Calu3 (cell line): Measurements from ENCODE around the gene RNFT2. TPM values are rescaled to one million over a fixed set of nuclear protein-coding genes. Genes with fewer than 3 reads are reported as not detected.

Experiments used
- BruUV-seq: library from RNA; stranded (reverse); fragments of 400-500 nt; replicated peaks from 2 replicates; lab custom pipeline; 2021; lab: Mats Ljungman, UMichigan
- CTCF ChIA-PET: fragments of 300-600 bp; sonication (Branson Sonifier 250); formaldehyde crosslinking; loops from one replicate; lab custom pipeline; 2022; ENCODE audit warnings: antibody characterized with exemption; lab: Charles Lee
- DNase-seq: peaks from one replicate; pipeline ENCODE4 v3.0.0; 2022
- H3K27ac Mint-ChIP-seq: one replicate; pipeline ENCODE4 v1.8.0; 2022; ENCODE audit warnings: mixed read lengths; ENCODE audit not compliant: unreplicated experiment
- H3K27me3 Mint-ChIP-seq: one replicate; pipeline ENCODE4 v1.8.0; 2022; ENCODE audit warnings: mixed read lengths; ENCODE audit not compliant: unreplicated experiment
- H3K36me3 Mint-ChIP-seq: one replicate; pipeline ENCODE4 v1.8.0; 2022; ENCODE audit warnings: mild to moderate bottlenecking, moderate library complexity, mixed read lengths; ENCODE audit not compliant: insufficient read depth, unreplicated experiment
- H3K4me1 Mint-ChIP-seq: one replicate; pipeline ENCODE4 v1.8.0; 2022; ENCODE audit warnings: mild to moderate bottlenecking, low read depth, mixed read lengths; ENCODE audit not compliant: unreplicated experiment
- H3K4me3 Mint-ChIP-seq: one replicate; pipeline ENCODE4 v1.8.0; 2022; ENCODE audit warnings: mild to moderate bottlenecking, low read depth, moderate library complexity, mixed read lengths; ENCODE audit not compliant: unreplicated experiment
- H3K9me3 Mint-ChIP-seq: one replicate; pipeline ENCODE4 v1.8.0; 2022; ENCODE audit warnings: low read depth, mixed read lengths; ENCODE audit not compliant: unreplicated experiment
- intact Hi-C: fragments of 100-400 bp; cut with micrococcal nuclease; formaldehyde crosslinking; loops from one replicate; pipeline ENCODE4 v1.10.0; 2022; ENCODE audit not compliant: unreplicated experiment
- total RNA-seq: library from RNA; stranded (reverse); gene quantifications from 2 replicates; pipeline ENCODE4 v1.2.3, GENCODE V29; 2022
- TF ChIP-seq, protein P1 (sequence below): fragments of 200-600 bp; IDR thresholded peaks from one replicate; pipeline ENCODE4 v1.8.0; 2022; ENCODE audit warnings: antibody characterized with exemption; ENCODE audit not compliant: unreplicated experiment

The RNFT2 gene
- total RNA-seq, 1 experiment from 2014 or later, result 32.0 TPM

DNA sequence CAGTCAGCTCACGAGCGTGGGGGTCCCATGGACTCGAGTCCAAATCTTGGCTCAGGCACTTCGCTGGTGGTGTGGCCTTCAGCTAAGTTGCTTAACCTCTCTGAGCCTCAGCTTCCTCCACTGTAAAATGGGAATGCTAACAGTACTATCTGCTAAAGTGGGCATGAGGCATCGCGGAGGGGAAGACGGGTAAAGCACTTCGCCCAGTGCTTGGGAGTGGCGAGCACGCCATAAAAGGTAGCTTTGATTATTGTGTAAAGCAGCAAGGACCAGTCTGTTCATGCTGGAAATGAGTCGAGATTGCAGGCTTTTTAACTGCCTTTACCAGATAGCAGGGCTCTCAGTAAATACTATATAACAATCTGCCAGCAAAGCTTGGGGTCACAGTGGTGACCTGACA lies 118.6 kb downstream of the RNFT2 start:
- H3K36me3 Mint-ChIP-seq, result no peaks in the 10 kb centered on the region
- H3K9me3 Mint-ChIP-seq, result no peaks in the 10 kb centered on the region
- H3K4me3 Mint-ChIP-seq, result no peak overlapping the region
- no peak overlapping the region for H3K27ac Mint-ChIP-seq
- CTCF ChIA-PET, result no interaction called here
- intact Hi-C loops, result no loop called here
- H3K4me1 Mint-ChIP-seq, result peaks cover 9% of the 10 kb centered on the region
- no TSS peak for BruUV-seq
- TF ChIP-seq, protein P1, sequence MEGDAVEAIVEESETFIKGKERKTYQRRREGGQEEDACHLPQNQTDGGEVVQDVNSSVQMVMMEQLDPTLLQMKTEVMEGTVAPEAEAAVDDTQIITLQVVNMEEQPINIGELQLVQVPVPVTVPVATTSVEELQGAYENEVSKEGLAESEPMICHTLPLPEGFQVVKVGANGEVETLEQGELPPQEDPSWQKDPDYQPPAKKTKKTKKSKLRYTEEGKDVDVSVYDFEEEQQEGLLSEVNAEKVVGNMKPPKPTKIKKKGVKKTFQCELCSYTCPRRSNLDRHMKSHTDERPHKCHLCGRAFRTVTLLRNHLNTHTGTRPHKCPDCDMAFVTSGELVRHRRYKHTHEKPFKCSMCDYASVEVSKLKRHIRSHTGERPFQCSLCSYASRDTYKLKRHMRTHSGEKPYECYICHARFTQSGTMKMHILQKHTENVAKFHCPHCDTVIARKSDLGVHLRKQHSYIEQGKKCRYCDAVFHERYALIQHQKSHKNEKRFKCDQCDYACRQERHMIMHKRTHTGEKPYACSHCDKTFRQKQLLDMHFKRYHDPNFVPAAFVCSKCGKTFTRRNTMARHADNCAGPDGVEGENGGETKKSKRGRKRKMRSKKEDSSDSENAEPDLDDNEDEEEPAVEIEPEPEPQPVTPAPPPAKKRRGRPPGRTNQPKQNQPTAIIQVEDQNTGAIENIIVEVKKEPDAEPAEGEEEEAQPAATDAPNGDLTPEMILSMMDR, result no peak
- peaks cover 45% of the 10 kb centered on the region for H3K27me3 Mint-ChIP-seq
- no peak for DNase-seq

DNA sequence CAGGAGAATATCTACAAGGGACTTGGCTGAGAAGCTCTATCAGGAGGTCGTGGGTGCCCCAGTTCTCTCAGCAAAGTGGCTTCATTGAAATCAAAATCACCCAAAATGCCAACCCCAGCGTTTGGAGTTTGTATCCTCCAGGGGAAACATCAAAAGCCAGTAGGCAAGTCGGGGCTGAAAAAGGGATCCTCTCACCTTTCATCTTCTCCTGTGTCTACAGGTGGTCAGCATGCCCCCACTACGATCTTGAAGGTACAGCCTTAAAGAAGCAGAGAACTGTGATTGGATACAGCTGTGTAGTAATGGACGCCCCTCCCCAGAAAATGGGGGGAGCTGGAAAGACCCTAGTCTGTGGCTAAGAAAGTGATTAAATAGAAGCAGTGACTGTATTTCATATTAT lies 121.0 kb downstream of the RNFT2 start:
- no TSS peak for BruUV-seq
- peaks cover 10% of the 10 kb centered on the region for H3K4me1 Mint-ChIP-seq
- H3K4me3 Mint-ChIP-seq, result no peak overlapping the region
- no peaks in the 10 kb centered on the region for H3K9me3 Mint-ChIP-seq
- H3K27me3 Mint-ChIP-seq, result peaks cover 63% of the 10 kb centered on the region
- CTCF ChIA-PET, result interaction anchor here (0.6 to 1.2 kb wide), 4 partner anchors 10 to 158 kb away, joined by 3 to 4 read pairs (median 4); no protein-coding TSS in a partner anchor
- DNase-seq, result no peak
- intact Hi-C loops, result no loop called here
- no peaks in the 10 kb centered on the region for H3K36me3 Mint-ChIP-seq
- TF ChIP-seq, protein P1, result no peak
- no peak overlapping the region for H3K27ac Mint-ChIP-seq

DNA sequence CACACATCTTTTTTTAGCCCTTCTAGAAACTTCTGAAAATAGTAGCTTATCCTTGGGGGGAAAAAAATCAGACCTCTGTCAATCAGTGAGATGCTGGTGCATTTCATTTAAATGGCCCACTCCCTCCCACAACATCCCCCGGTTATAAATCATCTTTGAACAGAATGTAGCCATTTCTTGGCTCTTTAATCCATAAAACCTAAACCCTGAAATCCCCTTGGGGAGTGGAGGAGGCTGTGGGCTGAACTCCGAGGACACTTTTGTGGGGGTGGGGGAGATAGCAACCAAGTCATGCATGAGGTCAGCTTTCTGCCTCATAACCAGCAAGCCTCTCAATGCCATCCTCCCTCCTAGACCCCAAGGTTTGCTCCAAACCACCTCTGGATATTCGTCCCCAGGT lies 122.1 kb downstream of the RNFT2 start:
- no peak for DNase-seq
- no TSS peak for BruUV-seq
- Mint-ChIP-seq H3K4me1 (peaks cover 17% of the 10 kb centered on the region), H3K27ac (no peak overlapping the region), H3K27me3 (peaks cover 63% of the 10 kb centered on the region), H3K9me3 (no peaks in the 10 kb centered on the region), H3K36me3 (no peaks in the 10 kb centered on the region), H3K4me3 (no peak overlapping the region)
- CTCF ChIA-PET, result no interaction called here
- TF ChIP-seq, protein P1, result no peak
- intact Hi-C loops, result no loop called here

DNA sequence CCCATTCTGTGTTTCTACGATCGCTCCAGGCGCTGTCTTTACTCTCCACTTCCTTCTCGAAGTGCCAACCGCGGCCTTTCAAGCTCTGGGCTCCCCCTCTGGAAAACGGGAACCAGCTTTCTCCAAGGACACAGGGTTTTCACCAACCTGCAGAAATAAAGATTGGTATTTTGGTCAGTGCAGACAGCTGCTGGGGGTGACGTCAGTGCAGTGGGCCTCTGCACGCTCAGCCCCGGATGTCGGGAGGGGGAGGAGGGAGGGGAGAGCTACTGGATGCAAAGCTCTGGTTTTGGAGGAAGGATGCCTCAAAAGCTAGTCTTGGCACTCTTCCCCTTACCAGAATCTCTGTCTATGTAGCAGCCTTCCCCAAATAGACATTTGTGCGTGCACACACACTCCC lies 123.2 kb downstream of the RNFT2 start:
- H3K27ac Mint-ChIP-seq, result no peak overlapping the region
- no peak overlapping the region for H3K4me3 Mint-ChIP-seq
- no peaks in the 10 kb centered on the region for H3K9me3 Mint-ChIP-seq
- H3K36me3 Mint-ChIP-seq, result no peaks in the 10 kb centered on the region
- H3K4me1 Mint-ChIP-seq, result peaks cover 17% of the 10 kb centered on the region
- BruUV-seq, result no TSS peak
- CTCF ChIA-PET, result interaction anchor here (0.9 kb wide), 1 partner anchor 12 kb away, joined by 3 read pairs; no protein-coding TSS in a partner anchor
- peaks cover 63% of the 10 kb centered on the region for H3K27me3 Mint-ChIP-seq
- intact Hi-C loops, result no loop called here
- no peak for DNase-seq
- TF ChIP-seq, protein P1, result no peak
